ENCODE results near the gene CORO2A. TPM values are rescaled to one million over a fixed set of nuclear protein-coding genes. Genes with fewer than 3 reads are reported as not detected.

Gene CORO2A
- total and polyA plus RNA-seq, 10 of the 15 experiments (the other 5 are each of a cell fraction or from before 2014, with no cell fraction given): 1.0 to 5.3 (median 3.5) TPM

GRCh38 chr9:98187926-98188325, 4.5 kb downstream of the CORO2A start (continued):
- TF ChIP-seq SKIL (IDR thresholded peaks at IDR 0.05; ENCODE audit: low read depth, poor library complexity, severe bottlenecking) (no peak), SUPT20H (IDR thresholded peaks at IDR 0.05; ENCODE audit: borderline replicate concordance, control insufficient read depth, low read depth, low read length) (no peak), ZNF207 (IDR thresholded peaks at IDR 0.05; ENCODE audit: borderline replicate concordance) (no peak), SP1 (IDR thresholded peaks at IDR 0.05; ENCODE audit: low read depth, low read length) (no peak), MEF2A (IDR thresholded peaks at IDR 0.05; ENCODE audit: insufficient read depth, low read depth, low read length) (no peak), SMAD1 (IDR thresholded peaks at IDR 0.05; ENCODE audit: low read depth, partially characterized antibody) (no peak), FOS (IDR thresholded peaks at IDR 0.05; ENCODE audit: borderline replicate concordance, extremely low read depth, insufficient read length) (no peak), NFIC (IDR thresholded peaks at IDR 0.05; ENCODE audit: low read depth, low read length) (no peak), IKZF2 (IDR thresholded peaks at IDR 0.05) (no peak), SREBF2 (IDR thresholded peaks at IDR 0.05; ENCODE audit: low read length) (no peak), NFXL1 (IDR thresholded peaks at IDR 0.05; ENCODE audit: borderline replicate concordance) (no peak)

GRCh38 chr9:98186236-98186635, 6.2 kb downstream of the CORO2A start:
- no peaks in the 10 kb centered on the region for H3K9me3 ChIP-seq (replicated peaks; ENCODE audit: control insufficient read depth, insufficient read depth, low read length)
- H3K4me2 ChIP-seq (ENCODE audit: control insufficient read depth, insufficient read depth): no peak overlapping the region
- no peak for DNase-seq (ENCODE audit: low read depth, low spot score)
- WGBS (ENCODE audit: insufficient coverage, insufficient replicate concordance, low lambda C conversion rate, missing lambda C conversion rate): 33% methylated on average over 1 of the region's 1 CpG
- intact Hi-C loops (cut with micrococcal nuclease; ENCODE audit: unreplicated experiment) (no loop called here), in situ Hi-C loops (cut with MboI) (no loop called here)
- no peaks in the 10 kb centered on the region; the same call in 1 of the 2 replicates for H3K4me1 ChIP-seq (ENCODE audit: control insufficient read depth, insufficient read depth, low read length)
- H3K27ac ChIP-seq (ENCODE audit: control insufficient read depth, insufficient read depth): no peak overlapping the region
- ChIA-PET RAD21 (ENCODE audit: unreplicated experiment) (no interaction called here), CTCF (no interaction called here), POLR2A (no interaction called here), SMC1A (ENCODE audit: uncharacterized antibody, unreplicated experiment) (interaction anchor here (0.7 kb wide), 1 partner anchor 113 kb away, joined by 3 read pairs; no protein-coding TSS in a partner anchor)
- H3K4me3 ChIP-seq: no peak overlapping the region
- H3K27me3 ChIP-seq (replicated peaks in 1 of 2; ENCODE audit: control insufficient read depth in 2 of 2, insufficient read depth in 2 of 2, low read length in 1 of 2): no peaks in the 10 kb centered on the region; a peak in 2 of 4 replicates
- TF ChIP-seq ZNF622 (IDR thresholded peaks at IDR 0.05): no peak
- TF ChIP-seq NBN (IDR thresholded peaks at IDR 0.05): no peak
- BruUV-seq (replicated peaks): no TSS peak
- no peak for ATAC-seq
- no peak overlapping the region for H2AFZ ChIP-seq (ENCODE audit: control insufficient read depth, low read depth, low read length)
- H3K9ac ChIP-seq (ENCODE audit: control insufficient read depth, insufficient read depth, low read length): no peak overlapping the region
- FAIRE-seq: no peak
- H4K20me1 ChIP-seq (ENCODE audit: control insufficient read depth, insufficient read depth): no peaks in the 10 kb centered on the region
- no peaks in the 10 kb centered on the region for H3K79me2 ChIP-seq (ENCODE audit: control insufficient read depth, insufficient read depth, low read length)
- H3K36me3 ChIP-seq (ENCODE audit: control insufficient read depth in 2 of 2, insufficient read depth in 2 of 2, low read length in 1 of 2): no peaks in the 10 kb centered on the region
